Hematopoietic multipotent progenitor cell treated with erythropoietin and hydrocortisone succinate and interleukin-3 and kit ligand, for 15 days (in vitro differentiated cells): ENCODE measurements around the gene ZNF646.

ENCODE experiments used
- DNase-seq: peaks from one replicate; pipeline ENCODE4 v3.0.0-alpha.2; 2015; ENCODE audit warnings: low spot score

ZNF646 gene

DNA sequence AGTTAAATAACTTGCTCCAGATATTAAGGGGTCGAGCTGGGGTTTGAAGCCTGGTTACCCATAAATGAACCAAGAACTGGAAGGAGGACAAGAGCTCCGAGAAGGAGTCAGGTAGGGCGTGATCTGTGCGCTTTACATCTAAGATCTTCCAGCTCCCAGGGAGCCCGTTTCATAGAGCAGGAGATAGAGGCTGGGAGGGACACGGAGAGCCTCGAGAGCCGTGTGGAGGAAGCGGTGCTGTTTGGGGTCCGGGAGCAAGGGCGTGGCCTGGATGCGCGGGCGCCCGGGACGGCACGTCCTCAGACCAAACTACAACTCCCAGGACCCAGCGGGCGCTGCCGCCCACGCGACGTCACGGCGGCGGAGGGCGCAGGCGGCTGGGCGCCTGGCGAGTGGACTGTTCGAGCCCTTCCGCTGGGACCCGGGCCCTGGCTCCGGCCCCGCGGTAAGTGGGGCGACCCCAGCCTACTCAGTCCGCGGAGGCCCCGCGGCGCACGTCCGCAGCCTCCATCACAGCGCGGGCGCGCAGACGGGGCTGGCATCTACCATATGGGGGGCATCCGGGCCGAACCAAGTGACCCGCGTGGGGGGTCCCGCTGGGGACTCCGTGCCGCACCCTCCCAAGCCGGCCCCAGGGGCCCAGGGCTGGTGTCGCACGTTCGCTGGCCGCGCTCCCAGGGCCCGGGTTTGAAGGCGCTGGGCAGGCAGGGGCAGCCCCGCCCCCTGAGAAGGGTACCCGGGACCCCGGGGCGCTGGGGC, 34.0 kb downstream of the ZNF646 start, which contains the start of gene BCKDK:
Gene BCKDK (plus strand): TSS at position 352 of the 759 bp plus-strand sequence. CDS start 838 bp downstream, outside the sequence.
- peak; percentile 72 for DNase-seq

DNA sequence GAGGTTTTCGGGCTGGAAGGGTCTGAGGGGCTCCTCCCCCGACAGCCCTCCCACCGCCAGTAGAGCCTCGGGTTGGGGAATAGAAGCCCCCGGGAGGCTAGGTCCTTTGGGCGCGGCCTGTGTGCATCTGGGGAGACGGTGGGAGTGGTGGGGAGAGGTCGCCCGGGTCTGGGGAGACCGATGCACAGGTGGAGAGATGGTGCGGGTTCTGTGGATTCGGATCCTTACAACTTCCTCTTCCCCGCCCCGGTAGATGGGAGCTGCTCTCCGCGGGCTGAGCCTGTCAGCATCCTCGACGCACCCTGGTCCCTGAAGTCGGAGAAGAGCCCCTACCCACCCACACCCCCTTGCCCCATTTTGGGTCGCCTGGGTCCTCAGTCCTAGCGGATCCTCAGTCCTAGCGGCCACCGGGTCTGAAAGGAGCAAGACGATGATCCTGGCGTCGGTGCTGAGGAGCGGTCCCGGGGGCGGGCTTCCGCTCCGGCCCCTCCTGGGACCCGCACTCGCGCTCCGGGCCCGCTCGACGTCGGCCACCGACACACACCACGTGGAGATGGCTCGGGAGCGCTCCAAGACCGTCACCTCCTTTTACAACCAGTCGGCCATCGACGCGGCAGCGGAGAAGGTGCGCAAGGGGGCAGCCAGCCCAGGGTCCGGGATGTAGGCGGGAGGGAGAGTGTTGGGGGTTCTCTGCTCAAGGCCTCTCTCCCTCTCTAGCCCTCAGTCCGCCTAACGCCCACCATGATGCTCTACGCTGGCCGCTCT, 34.8 kb downstream of the ZNF646 start:
- no peak for DNase-seq

DNA sequence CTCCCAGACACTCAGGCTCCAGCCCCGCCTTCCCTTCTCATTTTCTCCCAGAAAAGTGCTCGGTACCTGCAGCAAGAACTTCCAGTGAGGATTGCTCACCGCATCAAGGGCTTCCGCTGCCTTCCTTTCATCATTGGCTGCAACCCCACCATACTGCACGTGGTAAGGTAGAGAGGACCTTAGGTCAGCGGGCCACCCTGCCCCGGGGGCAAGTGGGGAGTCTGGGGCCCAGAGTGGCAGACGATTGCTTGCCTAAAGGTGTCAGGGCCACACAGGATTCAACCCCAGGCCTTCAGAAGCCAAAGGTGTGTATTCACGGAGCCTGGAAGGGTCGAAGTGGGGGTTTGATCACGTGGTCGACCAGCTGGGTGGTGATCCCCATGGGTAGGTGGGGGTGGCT, 35.4 kb downstream of the ZNF646 start:
- DNase-seq = no peak

DNA sequence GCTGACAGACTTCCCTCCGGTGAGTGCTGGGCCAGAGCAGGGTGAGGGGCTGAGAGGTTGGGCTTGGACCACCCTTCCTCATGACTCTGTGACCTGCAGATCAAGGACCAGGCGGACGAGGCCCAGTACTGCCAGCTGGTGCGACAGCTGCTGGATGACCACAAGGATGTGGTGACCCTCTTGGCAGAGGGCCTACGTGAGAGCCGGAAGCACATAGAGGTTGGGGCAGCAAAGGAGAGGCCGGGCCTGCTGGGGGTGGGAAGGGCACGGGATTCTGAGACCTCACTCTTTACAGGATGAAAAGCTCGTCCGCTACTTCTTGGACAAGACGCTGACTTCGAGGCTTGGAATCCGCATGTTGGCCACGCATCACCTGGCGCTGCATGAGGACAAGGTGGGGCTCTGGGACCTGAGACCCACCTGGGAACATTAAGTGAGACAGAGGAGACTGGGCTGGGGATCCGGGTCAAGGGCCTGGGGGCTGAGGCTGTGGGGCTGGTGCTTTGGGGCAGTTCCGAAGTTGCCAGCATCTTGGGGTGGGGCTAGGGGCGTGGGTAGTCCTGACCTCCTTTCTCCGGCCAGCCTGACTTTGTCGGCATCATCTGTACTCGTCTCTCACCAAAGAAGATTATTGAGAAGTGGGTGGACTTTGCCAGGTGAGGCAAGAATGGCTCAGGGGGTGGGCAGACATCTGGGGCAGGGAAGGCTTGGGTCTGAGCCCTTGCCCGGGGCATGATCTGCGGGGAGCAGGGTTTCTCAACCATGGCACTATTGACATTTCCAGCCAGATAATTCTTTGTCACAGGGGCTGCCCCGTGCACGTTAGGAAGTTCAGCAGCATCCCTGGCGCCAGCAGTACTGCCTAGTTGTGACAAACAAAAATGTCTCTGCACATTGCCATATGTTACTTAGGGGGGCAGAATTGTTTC, 36.1 kb downstream of the ZNF646 start:
- no peak for DNase-seq

DNA sequence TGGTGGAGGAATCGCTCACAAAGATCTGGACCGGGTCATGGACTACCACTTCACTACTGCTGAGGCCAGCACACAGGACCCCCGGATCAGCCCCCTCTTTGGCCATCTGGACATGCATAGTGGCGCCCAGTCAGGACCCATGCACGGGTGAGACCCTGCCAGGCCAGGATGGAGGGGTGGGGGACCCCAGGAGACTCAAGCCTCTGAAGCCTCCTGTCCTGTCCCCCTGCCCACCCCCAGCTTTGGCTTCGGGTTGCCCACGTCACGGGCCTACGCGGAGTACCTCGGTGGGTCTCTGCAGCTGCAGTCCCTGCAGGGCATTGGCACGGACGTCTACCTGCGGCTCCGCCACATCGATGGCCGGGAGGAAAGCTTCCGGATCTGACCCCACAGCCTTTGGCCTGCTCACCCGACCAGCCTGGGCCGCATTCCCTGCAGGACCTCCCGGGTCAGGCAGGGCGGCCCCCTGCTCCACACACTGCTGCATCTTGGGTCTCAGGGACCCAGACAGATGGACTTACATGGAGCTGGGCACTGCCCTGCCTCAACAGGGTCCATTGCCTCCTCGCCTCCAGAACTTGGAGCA, 37.8 kb downstream of the ZNF646 start:
- DNase-seq = no peak

DNA sequence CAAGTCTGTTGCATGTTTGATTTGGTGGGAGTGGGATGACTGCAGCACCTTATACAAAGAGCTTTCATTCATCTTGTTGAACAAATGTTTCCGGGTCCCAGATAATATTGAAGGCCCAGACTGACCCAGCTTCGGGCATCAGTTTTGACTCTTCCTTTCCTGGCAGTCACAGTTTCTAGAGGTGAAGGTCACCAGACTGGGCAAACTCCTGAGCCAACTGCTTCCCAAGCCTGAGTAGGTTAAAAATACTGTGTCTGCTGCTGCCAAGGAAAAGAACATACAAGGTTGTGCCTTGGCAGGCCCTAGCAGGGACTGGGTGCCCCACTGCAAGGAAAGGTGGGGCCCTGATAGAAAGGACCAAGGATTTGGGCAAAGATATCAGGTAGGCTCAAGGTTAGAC, 38.5 kb downstream of the ZNF646 start:
- no peak for DNase-seq

DNA sequence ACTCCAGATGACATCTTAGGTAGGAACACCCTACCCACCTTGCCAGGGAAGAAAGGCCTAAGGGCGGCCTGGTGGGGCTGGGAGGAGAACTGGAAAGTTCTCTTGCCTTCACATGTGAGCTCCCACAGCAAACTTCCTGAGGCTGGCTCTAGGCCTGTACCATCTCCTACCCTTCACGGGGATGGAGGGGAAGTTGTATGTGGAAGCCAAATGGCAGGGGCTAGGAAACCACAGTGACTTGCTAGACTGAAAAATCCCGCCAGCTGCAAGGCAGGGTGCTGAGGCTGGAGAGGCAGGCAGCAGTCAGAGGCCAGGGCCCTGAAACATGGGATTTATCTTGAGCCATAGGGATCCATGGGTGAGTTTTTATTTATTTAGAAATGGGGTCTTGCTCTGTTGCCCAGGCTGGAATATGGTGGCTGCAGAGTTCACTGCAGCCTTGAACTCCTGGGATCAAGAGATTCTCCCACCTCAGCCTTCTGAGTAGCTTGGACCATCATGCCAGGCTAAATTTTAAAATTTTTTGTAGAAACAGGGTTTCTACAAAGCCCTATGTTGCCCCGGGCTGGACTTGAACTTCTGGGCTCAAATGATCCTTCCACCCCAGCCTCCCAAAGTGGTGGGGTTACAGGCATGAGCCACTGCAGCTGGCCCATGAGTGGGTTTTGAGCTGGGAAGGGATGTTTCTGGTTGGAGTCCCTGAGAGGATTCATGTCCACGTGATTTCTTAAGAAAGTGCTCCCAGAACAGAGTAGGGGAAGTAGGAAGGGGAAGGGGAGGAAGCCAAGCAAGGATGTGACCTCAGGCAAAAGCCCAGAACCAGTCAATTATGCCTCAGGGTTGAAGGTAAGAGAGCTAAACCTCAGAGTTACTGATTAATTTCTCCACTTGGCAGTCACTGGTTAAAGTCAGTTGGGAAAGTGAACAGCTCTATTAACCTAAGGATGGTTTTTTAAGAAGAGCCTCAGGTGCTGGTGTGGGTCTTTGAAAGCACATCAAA, 39.2 kb downstream of the ZNF646 start:
- DNase-seq = no peak

DNA sequence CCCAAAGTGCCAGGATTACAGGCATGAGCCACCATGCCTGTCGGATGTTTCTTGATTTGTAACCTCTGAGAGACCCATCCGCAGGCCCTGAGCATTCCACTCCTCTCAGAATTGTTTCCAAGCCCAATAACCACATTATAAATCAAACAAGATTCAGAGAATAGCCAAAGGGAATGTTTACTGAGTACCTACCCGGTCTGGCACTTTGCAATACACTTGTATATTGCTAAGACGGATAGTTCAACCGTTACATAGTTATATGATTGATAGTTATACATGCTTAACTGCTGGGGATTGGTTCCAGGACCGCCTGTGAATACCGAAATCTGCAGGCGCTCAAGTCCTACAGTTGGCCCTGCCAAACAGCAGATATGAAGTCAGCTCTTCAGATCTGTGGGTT, 40.2 kb downstream of the ZNF646 start:
- no peak for DNase-seq

DNA sequence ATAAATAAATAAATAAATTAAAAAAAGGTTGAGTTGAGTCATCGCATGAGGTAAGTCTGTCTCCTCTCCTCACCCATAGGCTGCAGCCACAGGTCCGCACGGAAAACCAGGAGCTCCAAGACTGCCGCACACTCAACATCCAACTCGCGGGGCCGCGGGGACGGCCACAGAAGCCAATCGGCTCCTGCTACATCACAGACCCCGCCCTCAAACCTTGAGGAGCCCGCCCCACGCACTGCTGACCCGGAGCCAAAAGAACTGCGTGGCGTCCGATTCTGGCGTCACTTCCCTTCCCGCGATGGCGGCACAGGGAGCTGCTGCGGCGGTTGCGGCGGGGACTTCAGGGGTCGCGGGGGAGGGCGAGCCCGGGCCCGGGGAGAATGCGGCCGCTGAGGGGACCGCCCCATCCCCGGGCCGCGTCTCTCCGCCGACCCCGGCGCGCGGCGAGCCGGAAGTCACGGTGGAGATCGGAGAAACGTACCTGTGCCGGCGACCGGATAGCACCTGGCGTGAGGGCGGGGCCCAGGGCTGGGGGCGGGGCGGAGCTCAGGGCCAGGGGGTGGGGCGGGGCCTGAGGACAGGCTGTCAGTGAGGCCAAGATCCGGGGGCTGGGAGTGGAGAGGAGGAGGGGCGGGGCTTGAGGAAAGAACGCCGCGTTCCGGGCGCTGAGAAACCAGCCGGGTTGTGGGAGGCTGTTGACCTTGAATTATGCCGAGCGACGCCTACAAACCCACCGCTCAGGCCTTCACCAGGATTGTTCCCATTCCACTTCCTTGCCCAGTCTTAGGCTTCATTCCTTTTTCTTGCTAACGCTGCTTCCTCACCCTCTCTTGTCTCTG, 43.4 kb downstream of the ZNF646 start, which contains the start of gene KAT8:
Gene KAT8 (plus strand): TSS at position 281 of the 839 bp plus-strand sequence. CDS start 18 bp downstream, at position 299.
- DNase-seq = peak; percentile 99

DNA sequence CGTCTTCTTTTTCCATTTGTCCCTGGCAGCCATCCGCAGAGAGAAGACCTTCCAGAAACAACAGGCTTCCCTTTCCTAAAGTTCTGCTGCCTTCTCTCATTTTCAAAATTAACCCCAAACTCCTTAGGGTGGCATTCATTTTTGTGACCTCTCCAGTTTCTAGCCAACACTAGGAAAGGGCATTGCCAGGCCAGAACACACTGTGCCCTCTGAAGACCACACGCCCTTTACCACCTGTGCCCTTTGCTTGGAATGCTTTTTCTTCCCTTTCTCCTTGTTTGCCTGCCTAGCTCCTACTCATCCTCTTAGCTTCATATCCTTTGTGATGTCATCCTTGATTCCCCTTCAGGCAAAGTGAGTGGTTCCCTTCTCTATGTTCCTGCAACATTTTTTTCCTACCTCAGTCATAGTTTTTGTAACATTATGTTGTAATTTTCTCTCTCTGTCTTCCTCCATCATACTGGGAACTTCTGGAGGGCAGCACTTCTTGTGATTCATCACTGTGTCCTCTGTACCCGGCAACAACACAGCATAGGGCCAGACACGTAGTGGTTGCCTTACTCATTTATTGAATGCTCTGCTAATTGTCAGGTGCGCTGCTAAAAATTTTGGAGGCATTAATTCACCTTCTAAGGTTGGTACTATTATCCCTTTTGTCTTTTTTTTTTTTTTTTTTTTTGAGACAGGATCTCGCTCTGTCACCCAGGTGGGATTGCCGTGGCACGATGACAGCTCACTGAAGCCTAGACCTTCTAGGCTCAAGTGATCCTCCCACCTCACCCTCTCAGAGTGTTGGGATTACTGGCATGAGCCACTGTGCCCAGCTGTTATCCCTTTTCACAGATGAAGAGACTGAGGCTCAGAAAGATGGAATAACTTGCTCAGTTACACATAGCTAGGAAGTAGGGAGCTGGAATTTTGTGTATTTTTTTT, 44.3 kb downstream of the ZNF646 start:
- DNase-seq = no peak

DNA sequence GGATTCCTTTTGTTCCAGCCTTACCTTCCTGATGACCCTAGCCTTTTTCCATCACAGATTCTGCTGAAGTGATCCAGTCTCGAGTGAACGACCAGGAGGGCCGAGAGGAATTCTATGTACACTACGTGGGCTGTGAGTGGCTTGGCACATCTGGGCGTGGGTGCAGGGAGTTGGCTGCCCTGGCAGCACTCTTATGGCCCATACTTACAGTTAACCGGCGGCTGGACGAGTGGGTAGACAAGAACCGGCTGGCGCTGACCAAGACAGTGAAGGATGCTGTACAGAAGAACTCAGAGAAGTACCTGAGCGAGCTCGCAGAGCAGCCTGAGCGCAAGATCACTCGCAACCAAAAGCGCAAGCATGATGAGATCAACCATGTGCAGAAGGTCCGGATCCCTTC, 45.9 kb downstream of the ZNF646 start:
- DNase-seq = no peak

DNA sequence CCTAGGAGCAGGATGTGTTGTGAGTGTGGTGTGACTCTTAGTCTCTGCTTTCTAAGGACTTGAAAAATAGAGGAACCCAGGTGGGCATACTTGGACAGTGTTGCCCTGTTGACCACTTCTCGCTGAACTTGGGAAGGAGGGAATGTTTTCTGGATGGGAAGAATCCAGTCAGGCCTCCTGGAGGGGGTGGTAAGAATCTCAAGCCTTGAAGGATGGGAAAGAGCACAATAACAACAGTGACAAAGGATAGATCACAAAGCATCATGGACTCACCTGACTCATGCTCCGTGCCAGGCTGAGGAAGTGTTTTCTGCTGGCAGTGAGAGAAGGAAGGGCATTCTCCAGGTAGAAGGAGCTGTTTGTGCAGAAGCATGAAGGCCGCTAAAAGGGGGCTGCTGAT, 51.6 kb downstream of the ZNF646 start:
- DNase-seq = no peak

DNA sequence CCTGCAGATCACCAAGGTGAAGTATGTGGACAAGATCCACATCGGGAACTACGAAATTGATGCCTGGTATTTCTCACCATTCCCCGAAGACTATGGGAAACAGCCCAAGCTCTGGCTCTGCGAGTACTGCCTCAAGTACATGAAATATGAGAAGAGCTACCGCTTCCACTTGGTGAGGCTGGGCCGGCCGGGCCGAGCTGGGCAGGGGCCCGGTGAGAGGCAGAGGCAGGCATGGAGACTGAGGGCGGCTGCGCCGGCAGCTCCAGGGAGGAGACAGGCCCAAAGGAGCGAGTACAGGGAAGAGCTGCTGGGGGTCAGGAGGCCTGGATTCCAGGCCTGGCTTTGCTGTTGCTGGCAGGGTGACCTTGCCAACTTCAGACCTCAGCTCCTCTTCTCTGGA, 53.0 kb downstream of the ZNF646 start:
- no peak for DNase-seq

DNA sequence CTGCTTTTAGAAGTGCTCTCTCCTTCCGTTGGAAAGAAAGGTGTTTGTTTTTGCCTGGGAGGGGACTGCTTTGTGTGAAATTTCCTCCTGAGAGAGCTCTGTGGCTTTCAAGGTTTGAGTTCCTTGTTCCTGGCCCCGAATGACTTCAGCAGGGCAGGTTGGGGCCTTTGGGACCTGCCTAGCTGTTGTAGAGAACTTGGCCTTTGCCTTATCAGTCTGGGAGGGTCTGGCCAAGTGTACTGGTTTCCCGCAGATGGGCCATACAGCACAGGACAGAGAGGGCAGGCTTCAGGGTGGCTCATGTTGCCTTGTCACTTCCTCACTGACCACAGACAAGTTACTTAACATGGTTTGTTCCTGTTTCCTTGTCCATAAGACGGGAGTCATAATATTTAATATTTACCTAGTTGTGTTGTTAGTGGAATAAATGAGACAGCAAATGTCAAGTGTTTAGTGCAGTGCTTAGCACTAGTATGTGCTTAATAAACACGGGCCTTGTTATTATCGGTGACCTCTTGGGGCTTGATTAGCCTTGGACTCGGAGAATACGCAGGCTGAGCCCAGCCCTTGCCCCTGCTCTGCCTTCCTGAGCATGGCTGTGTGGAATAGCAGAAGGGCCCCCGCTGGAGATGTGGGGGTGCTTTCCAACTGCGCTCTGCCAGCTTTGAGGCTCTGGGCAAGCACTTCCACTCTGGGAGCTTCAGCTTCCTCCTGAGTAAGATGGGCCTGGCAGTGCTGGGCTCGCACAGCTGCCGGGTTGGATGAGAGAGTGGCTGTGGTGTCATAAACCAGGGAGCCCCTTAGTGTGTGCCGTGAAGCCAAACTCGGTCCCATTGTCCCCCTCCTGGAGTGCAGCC, 54.7 kb downstream of the ZNF646 start:
- DNase-seq = peak; percentile 34

DNA sequence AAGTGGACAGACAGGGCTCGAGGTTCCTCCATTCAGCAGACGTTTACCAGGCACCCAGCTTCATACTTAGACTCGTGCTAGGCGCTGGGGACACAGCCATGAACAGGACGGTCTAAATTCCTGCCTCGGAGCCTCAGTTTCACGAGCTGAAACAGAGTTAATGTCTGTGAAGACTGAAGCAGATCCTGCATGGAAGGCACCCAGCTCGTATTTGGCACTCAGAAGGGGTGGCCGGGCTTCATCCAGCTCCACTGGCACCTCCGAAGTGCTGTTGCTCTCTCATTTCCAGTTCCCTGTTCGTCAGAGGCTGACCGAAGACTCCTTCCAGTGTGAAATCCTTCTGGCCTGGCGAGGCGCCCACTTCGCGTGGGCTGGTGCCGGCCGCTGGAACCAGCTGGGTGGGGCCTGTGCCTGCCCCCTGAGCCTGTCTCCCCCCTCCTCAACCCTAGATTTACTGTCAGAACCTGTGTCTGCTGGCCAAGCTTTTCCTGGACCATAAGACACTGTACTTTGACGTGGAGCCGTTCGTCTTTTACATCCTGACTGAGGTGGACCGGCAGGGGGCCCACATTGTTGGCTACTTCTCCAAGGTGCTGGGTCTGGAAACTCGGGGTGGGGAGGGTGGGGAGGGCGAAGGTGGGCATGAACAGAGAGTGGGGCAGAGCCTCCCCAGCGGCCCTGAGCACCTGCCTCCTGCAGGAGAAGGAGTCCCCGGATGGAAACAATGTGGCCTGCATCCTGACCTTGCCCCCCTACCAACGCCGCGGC, 55.5 kb downstream of the ZNF646 start:
- DNase-seq = no peak

DNA sequence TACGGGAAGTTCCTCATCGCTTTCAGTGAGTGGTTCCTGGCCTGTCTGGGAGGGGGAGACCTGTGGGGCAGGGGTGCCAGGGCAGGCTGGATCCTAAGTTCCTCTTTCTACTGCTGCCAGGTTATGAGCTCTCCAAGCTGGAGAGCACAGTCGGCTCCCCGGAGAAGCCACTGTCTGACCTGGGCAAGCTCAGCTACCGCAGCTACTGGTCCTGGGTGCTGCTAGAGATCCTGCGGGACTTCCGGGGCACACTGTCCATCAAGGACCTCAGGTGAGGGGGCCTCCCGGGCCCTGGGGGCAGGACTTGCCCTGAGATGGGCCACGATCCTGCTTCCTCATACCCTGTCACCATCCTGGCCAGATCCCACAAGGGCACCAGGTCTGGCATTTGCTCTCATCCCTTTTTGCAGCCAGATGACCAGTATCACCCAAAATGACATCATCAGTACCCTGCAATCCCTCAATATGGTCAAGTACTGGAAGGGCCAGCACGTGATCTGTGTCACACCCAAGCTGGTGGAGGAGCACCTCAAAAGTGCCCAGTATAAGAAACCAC, 56.2 kb downstream of the ZNF646 start:
- no peak for DNase-seq
